ENCODE results near the gene RNASE4.

DNA sequence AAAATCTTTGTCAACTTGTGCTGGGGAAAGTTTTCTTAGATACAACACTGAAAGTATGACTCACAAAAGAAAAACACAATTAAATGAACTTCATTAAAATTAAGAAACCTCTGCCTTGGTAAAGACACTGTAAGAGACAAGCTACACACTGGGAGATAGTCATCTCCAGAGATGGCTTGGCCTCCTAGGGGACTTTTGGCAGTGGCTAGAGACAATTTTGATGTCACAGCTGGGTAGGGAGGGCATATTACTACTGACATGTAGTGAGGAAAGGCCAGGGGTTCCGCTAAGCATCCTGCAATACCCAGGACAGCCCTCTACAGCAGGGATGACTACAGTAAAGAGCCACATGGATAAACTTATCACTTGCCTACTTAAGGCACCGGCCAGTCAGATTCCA, 8.7 kb upstream of the RNASE4 start:
- TF ChIP-seq, protein P1, sequence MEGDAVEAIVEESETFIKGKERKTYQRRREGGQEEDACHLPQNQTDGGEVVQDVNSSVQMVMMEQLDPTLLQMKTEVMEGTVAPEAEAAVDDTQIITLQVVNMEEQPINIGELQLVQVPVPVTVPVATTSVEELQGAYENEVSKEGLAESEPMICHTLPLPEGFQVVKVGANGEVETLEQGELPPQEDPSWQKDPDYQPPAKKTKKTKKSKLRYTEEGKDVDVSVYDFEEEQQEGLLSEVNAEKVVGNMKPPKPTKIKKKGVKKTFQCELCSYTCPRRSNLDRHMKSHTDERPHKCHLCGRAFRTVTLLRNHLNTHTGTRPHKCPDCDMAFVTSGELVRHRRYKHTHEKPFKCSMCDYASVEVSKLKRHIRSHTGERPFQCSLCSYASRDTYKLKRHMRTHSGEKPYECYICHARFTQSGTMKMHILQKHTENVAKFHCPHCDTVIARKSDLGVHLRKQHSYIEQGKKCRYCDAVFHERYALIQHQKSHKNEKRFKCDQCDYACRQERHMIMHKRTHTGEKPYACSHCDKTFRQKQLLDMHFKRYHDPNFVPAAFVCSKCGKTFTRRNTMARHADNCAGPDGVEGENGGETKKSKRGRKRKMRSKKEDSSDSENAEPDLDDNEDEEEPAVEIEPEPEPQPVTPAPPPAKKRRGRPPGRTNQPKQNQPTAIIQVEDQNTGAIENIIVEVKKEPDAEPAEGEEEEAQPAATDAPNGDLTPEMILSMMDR (IDR thresholded peaks at IDR 0.05), result no peak
- no peak for TF ChIP-seq POLR2A (IDR thresholded peaks at IDR 0.05)
